ENCODE results near the gene ERLIN1. TPM values are rescaled to one million over a fixed set of nuclear protein-coding genes. Genes with fewer than 3 reads are reported as not detected.

ERLIN1 gene
- total RNA-seq, 1 experiment from 2014 or later = 23.5 TPM

GRCh38 chr10:100183481-100183880, 2.3 kb downstream of the ERLIN1 start:
- DNase-seq (ENCODE audit: low spot score) = no peak
- no peak for ATAC-seq
- H3K36me3 Mint-ChIP-seq = peaks cover 20% of the 10 kb centered on the region
- no peak overlapping the region for H3K27ac Mint-ChIP-seq
- no peak overlapping the region for H3K4me3 Mint-ChIP-seq
- POLR2A ChIA-PET = no interaction called here
- CTCF ChIA-PET = no interaction called here
- no peaks in the 10 kb centered on the region for H3K27me3 Mint-ChIP-seq (ENCODE audit: low read depth)
- peaks cover 17% of the 10 kb centered on the region for H3K4me1 Mint-ChIP-seq
- no peaks in the 10 kb centered on the region for H3K9me3 Mint-ChIP-seq
- TF ChIP-seq GABPB1 (CRISPR knock-in tag; IDR thresholded peaks at IDR 0.05) (peak; percentile 69), ETV6 (CRISPR knock-in tag; IDR thresholded peaks at IDR 0.05) (no peak)

DNA sequence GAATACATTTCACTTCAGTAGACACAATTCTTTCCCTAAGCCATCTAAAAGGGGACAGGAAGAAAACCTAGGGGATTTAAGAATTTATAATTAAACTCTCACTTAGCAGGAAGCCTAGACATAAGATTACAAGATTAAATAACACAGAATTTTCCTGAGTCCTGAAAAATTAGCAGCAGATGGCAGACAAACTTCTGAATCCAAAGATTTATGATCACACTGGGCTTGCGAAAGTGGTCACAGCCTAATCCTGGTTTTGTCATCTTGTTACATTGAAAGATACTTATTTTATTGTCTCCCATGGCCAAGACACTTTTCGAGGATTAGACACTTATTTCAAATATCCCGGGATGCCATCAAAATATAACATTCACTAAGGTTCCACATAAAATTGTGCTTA, 2.9 kb downstream of the ERLIN1 start:
- no peak for DNase-seq (ENCODE audit: low spot score)
- Mint-ChIP-seq H3K27ac (no peak overlapping the region), H3K36me3 (peaks cover 19% of the 10 kb centered on the region), H3K9me3 (no peaks in the 10 kb centered on the region), H3K27me3 (ENCODE audit: low read depth) (no peaks in the 10 kb centered on the region), H3K4me1 (peaks cover 17% of the 10 kb centered on the region), H3K4me3 (no peak overlapping the region)
- no peak for ATAC-seq
- ChIA-PET CTCF (no interaction called here), POLR2A (no interaction called here)
- TF ChIP-seq, protein P1, sequence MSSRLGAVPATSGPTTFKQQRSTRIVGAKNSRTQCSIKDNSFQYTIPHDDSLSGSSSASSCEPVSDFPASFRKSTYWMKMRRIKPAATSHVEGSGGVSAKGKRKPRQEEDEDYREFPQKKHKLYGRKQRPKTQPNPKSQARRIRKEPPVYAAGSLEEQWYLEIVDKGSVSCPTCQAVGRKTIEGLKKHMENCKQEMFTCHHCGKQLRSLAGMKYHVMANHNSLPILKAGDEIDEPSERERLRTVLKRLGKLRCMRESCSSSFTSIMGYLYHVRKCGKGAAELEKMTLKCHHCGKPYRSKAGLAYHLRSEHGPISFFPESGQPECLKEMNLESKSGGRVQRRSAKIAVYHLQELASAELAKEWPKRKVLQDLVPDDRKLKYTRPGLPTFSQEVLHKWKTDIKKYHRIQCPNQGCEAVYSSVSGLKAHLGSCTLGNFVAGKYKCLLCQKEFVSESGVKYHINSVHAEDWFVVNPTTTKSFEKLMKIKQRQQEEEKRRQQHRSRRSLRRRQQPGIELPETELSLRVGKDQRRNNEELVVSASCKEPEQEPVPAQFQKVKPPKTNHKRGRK (CRISPR knock-in tag; IDR thresholded peaks at IDR 0.05; ENCODE audit: borderline replicate concordance) = no peak
- TF ChIP-seq EMX1 (CRISPR knock-in tag; IDR thresholded peaks at IDR 0.05) (no peak), SP1 (CRISPR knock-in tag; conservative IDR thresholded peaks at IDR 0.05) (no peak)
- TF ChIP-seq, protein P2, sequence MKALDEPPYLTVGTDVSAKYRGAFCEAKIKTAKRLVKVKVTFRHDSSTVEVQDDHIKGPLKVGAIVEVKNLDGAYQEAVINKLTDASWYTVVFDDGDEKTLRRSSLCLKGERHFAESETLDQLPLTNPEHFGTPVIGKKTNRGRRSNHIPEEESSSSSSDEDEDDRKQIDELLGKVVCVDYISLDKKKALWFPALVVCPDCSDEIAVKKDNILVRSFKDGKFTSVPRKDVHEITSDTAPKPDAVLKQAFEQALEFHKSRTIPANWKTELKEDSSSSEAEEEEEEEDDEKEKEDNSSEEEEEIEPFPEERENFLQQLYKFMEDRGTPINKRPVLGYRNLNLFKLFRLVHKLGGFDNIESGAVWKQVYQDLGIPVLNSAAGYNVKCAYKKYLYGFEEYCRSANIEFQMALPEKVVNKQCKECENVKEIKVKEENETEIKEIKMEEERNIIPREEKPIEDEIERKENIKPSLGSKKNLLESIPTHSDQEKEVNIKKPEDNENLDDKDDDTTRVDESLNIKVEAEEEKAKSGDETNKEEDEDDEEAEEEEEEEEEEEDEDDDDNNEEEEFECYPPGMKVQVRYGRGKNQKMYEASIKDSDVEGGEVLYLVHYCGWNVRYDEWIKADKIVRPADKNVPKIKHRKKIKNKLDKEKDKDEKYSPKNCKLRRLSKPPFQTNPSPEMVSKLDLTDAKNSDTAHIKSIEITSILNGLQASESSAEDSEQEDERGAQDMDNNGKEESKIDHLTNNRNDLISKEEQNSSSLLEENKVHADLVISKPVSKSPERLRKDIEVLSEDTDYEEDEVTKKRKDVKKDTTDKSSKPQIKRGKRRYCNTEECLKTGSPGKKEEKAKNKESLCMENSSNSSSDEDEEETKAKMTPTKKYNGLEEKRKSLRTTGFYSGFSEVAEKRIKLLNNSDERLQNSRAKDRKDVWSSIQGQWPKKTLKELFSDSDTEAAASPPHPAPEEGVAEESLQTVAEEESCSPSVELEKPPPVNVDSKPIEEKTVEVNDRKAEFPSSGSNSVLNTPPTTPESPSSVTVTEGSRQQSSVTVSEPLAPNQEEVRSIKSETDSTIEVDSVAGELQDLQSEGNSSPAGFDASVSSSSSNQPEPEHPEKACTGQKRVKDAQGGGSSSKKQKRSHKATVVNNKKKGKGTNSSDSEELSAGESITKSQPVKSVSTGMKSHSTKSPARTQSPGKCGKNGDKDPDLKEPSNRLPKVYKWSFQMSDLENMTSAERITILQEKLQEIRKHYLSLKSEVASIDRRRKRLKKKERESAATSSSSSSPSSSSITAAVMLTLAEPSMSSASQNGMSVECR (CRISPR knock-in tag; IDR thresholded peaks at IDR 0.05; ENCODE audit: borderline replicate concordance) = no peak
- TF ChIP-seq, protein P3, sequence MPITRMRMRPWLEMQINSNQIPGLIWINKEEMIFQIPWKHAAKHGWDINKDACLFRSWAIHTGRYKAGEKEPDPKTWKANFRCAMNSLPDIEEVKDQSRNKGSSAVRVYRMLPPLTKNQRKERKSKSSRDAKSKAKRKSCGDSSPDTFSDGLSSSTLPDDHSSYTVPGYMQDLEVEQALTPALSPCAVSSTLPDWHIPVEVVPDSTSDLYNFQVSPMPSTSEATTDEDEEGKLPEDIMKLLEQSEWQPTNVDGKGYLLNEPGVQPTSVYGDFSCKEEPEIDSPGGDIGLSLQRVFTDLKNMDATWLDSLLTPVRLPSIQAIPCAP (CRISPR knock-in tag; IDR thresholded peaks at IDR 0.05) = no peak

DNA sequence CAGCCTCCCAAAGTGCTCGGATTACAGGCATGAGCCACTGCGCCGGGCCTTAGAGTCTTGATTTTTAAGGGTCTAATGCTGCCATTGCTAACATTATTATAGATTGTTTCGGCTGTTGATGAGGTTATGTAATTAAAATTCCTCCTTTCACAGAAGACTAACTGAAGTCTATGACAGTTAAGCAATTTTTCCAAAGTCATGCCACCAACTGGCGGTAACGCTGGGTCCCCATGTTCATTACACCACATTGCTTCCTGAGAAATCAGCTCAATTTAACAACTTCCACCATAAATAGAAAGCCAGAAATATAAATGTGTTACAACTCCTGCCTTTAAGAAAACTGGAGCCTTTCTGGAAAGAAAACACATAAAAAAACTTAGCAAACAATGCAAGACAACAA, 3.5 kb downstream of the ERLIN1 start:
- DNase-seq (ENCODE audit: low spot score) (no peak), ATAC-seq (no peak)
- H3K27ac Mint-ChIP-seq = no peak overlapping the region
- H3K9me3 Mint-ChIP-seq = no peaks in the 10 kb centered on the region
- H3K4me1 Mint-ChIP-seq = peaks cover 17% of the 10 kb centered on the region
- ChIA-PET CTCF (no interaction called here), POLR2A (no interaction called here)
- H3K4me3 Mint-ChIP-seq = no peak overlapping the region
- H3K36me3 Mint-ChIP-seq = peaks cover 22% of the 10 kb centered on the region
- H3K27me3 Mint-ChIP-seq (ENCODE audit: low read depth) = no peaks in the 10 kb centered on the region
- TF ChIP-seq JAZF1 (CRISPR knock-in tag; IDR thresholded peaks at IDR 0.05) (no peak), E2F4 (CRISPR knock-in tag; IDR thresholded peaks at IDR 0.05; ENCODE audit: borderline replicate concordance, low read depth) (no peak), TEAD4 (CRISPR knock-in tag; IDR thresholded peaks at IDR 0.05) (no peak), NFATC4 (CRISPR knock-in tag; IDR thresholded peaks at IDR 0.05) (no peak), ZNF138 (CRISPR knock-in tag; conservative IDR thresholded peaks at IDR 0.05) (no peak), ELF4 (CRISPR knock-in tag; IDR thresholded peaks at IDR 0.05; ENCODE audit: low read depth) (no peak), NFYB (CRISPR knock-in tag; conservative IDR thresholded peaks at IDR 0.05; ENCODE audit: low read depth) (no peak), NFE2L1 (CRISPR knock-in tag; IDR thresholded peaks at IDR 0.05) (no peak), TP53 (CRISPR knock-in tag; IDR thresholded peaks at IDR 0.05) (no peak), RELA (CRISPR knock-in tag; IDR thresholded peaks at IDR 0.05; ENCODE audit: borderline replicate concordance) (no peak)
- TF ChIP-seq, protein P4, sequence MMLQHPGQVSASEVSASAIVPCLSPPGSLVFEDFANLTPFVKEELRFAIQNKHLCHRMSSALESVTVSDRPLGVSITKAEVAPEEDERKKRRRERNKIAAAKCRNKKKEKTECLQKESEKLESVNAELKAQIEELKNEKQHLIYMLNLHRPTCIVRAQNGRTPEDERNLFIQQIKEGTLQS (CRISPR knock-in tag; conservative IDR thresholded peaks at IDR 0.05) = no peak
- TF ChIP-seq, protein P5, sequence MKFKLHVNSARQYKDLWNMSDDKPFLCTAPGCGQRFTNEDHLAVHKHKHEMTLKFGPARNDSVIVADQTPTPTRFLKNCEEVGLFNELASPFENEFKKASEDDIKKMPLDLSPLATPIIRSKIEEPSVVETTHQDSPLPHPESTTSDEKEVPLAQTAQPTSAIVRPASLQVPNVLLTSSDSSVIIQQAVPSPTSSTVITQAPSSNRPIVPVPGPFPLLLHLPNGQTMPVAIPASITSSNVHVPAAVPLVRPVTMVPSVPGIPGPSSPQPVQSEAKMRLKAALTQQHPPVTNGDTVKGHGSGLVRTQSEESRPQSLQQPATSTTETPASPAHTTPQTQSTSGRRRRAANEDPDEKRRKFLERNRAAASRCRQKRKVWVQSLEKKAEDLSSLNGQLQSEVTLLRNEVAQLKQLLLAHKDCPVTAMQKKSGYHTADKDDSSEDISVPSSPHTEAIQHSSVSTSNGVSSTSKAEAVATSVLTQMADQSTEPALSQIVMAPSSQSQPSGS (CRISPR knock-in tag; IDR thresholded peaks at IDR 0.05; ENCODE audit: borderline replicate concordance, low read depth) = no peak
- TF ChIP-seq, protein P6, sequence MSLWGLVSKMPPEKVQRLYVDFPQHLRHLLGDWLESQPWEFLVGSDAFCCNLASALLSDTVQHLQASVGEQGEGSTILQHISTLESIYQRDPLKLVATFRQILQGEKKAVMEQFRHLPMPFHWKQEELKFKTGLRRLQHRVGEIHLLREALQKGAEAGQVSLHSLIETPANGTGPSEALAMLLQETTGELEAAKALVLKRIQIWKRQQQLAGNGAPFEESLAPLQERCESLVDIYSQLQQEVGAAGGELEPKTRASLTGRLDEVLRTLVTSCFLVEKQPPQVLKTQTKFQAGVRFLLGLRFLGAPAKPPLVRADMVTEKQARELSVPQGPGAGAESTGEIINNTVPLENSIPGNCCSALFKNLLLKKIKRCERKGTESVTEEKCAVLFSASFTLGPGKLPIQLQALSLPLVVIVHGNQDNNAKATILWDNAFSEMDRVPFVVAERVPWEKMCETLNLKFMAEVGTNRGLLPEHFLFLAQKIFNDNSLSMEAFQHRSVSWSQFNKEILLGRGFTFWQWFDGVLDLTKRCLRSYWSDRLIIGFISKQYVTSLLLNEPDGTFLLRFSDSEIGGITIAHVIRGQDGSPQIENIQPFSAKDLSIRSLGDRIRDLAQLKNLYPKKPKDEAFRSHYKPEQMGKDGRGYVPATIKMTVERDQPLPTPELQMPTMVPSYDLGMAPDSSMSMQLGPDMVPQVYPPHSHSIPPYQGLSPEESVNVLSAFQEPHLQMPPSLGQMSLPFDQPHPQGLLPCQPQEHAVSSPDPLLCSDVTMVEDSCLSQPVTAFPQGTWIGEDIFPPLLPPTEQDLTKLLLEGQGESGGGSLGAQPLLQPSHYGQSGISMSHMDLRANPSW (CRISPR knock-in tag; conservative IDR thresholded peaks at IDR 0.05; ENCODE audit: low read depth) = no peak
- TF ChIP-seq, protein P7, sequence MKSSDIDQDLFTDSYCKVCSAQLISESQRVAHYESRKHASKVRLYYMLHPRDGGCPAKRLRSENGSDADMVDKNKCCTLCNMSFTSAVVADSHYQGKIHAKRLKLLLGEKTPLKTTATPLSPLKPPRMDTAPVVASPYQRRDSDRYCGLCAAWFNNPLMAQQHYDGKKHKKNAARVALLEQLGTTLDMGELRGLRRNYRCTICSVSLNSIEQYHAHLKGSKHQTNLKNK (CRISPR knock-in tag; IDR thresholded peaks at IDR 0.05) = no peak

Data from WTC11 (cell line).